Measurements from ENCODE around the gene EFHC1. TPM values are rescaled to one million over a fixed set of nuclear protein-coding genes. Genes with fewer than 3 reads are reported as not detected.

EFHC1 gene
- total RNA-seq, 2 experiments from 2014 or later, result 3.4 to 4.8 TPM

GRCh38 chr6:52399511-52400312, 20.4 kb upstream of the EFHC1 start:
- H3K27ac Mint-ChIP-seq, result peak overlapping the region; percentile 97
- intact Hi-C loops (cut with DNase I, micrococcal nuclease), result loop anchor here (1.0 to 10.0 kb wide), 9 partner anchors 10 to 483 kb away; partner anchors contain the start of genes PAQR8 (in 1 of the 2) and TRAM2 (in 1 of the 2)
- peak overlapping the region; percentile 67 to 82 for H3K27ac ChIP-seq (ENCODE audit: low read depth in 1 of 2, low read length in 2 of 2)
- H3K9me3 Mint-ChIP-seq, result peaks cover 6% of the 10 kb centered on the region
- no peaks in the 10 kb centered on the region for H3K27me3 ChIP-seq (ENCODE audit: control insufficient read depth in 1 of 2, insufficient read depth in 2 of 2, low read length in 2 of 2)
- H3K4me3 ChIP-seq (ENCODE audit: low read length), result no peak overlapping the region
- no peaks in the 10 kb centered on the region for H3K27me3 Mint-ChIP-seq
- H3K36me3 Mint-ChIP-seq (ENCODE audit: low read depth), result peaks cover 27% of the 10 kb centered on the region
- peak; percentile 43 for ATAC-seq (ENCODE audit: poor library complexity)
- peaks cover 70% of the 10 kb centered on the region for H3K4me1 ChIP-seq (ENCODE audit: insufficient read depth, low read length)
- H3K9me3 ChIP-seq (ENCODE audit: control insufficient read depth in 1 of 2, insufficient read depth in 1 of 2, low read length in 2 of 2), result peaks cover 0 to 9% of the 10 kb centered on the region in 2 experiments
- peak overlapping the region; percentile 54 for H3K4me3 Mint-ChIP-seq
- peaks cover 21% of the 10 kb centered on the region for H3K36me3 ChIP-seq (ENCODE audit: insufficient read depth, low read length)
- TF ChIP-seq CTCF (IDR thresholded peaks at IDR 0.05), result peak; percentile 93
- POLR2A ChIA-PET, result interaction anchor here (0.5 to 9.4 kb wide), 10 partner anchors 11 to 792 kb away, joined by 3 to 138 read pairs (median 7); partner anchors contain the start of genes EFHC1, MCM3 and PAQR8
- CTCF ChIA-PET, result interaction anchor here (0.6 to 4.4 kb wide), 22 partner anchors 10 to 600 kb away, joined by 3 to 55 read pairs (median 4); partner anchors contain the start of genes MCM3 and PAQR8
- peaks cover 80% of the 10 kb centered on the region for H3K4me1 Mint-ChIP-seq (ENCODE audit: low read depth)
- peak in 5 of 14 experiments; percentile 34 to 75 (median 57) for DNase-seq

- CTCF ChIA-PET, result interaction anchor here (0.6 to 4.4 kb wide), 21 partner anchors 11 to 600 kb away, joined by 3 to 55 read pairs (median 4); partner anchors contain the start of genes MCM3 and PAQR8
Measured at GRCh38 chr6:52400313-52401041, 19.7 kb upstream of the EFHC1 start.

More at GRCh38 chr6:52400313-52401041, 19.7 kb upstream of the EFHC1 start:
- peak overlapping the region; percentile 54 for H3K4me3 Mint-ChIP-seq
- no peak for TF ChIP-seq CTCF (IDR thresholded peaks at IDR 0.05)
- peak in 2 of 14 experiments; percentile 40 to 43 for DNase-seq
- no peaks in the 10 kb centered on the region for H3K27me3 Mint-ChIP-seq
- Histone ChIP-seq H3K27ac (ENCODE audit: low read depth in 1 of 2, low read length in 2 of 2) (peak overlapping the region; percentile 35 to 64), H3K36me3 (ENCODE audit: insufficient read depth, low read length) (peaks cover 28% of the 10 kb centered on the region), H3K4me3 (ENCODE audit: low read length) (no peak overlapping the region), H3K9me3 (ENCODE audit: control insufficient read depth in 1 of 2, insufficient read depth in 1 of 2, low read length in 2 of 2) (peaks cover 0 to 9% of the 10 kb centered on the region in 2 experiments), H3K4me1 (ENCODE audit: insufficient read depth, low read length) (peaks cover 65% of the 10 kb centered on the region), H3K27me3 (ENCODE audit: control insufficient read depth in 1 of 2, insufficient read depth in 2 of 2, low read length in 2 of 2) (no peaks in the 10 kb centered on the region)
- peaks cover 76% of the 10 kb centered on the region for H3K4me1 Mint-ChIP-seq (ENCODE audit: low read depth)
- H3K9me3 Mint-ChIP-seq, result peaks cover 6% of the 10 kb centered on the region
- H3K27ac Mint-ChIP-seq, result peak overlapping the region; percentile 97
- ATAC-seq (ENCODE audit: poor library complexity), result peak; percentile 52
- intact Hi-C loops (cut with DNase I, micrococcal nuclease), result loop anchor here (1.0 to 10.0 kb wide), 3 partner anchors 15 to 236 kb away; no protein-coding TSS in a partner anchor
- H3K36me3 Mint-ChIP-seq (ENCODE audit: low read depth), result peaks cover 35% of the 10 kb centered on the region
- POLR2A ChIA-PET, result interaction anchor here (1.0 to 9.4 kb wide), 9 partner anchors 12 to 115 kb away, joined by 3 to 138 read pairs (median 7); partner anchors contain the start of genes EFHC1, MCM3 and PAQR8
